GM12873 (cell line): Measurements from ENCODE around the gene LUC7L.

ENCODE experiments used
- TF ChIP-seq, protein P1 (sequence below): IDR thresholded peaks from 2 replicates; pipeline ENCODE4 v1.5.1; 2012; ENCODE audit warnings: low read depth, mild to moderate bottlenecking, moderate library complexity, low read length, control low read depth; ENCODE audit not compliant: insufficient read depth; ENCODE audit errors: missing control alignments

The LUC7L gene, protein sequence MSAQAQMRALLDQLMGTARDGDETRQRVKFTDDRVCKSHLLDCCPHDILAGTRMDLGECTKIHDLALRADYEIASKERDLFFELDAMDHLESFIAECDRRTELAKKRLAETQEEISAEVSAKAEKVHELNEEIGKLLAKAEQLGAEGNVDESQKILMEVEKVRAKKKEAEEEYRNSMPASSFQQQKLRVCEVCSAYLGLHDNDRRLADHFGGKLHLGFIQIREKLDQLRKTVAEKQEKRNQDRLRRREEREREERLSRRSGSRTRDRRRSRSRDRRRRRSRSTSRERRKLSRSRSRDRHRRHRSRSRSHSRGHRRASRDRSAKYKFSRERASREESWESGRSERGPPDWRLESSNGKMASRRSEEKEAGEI

DNA sequence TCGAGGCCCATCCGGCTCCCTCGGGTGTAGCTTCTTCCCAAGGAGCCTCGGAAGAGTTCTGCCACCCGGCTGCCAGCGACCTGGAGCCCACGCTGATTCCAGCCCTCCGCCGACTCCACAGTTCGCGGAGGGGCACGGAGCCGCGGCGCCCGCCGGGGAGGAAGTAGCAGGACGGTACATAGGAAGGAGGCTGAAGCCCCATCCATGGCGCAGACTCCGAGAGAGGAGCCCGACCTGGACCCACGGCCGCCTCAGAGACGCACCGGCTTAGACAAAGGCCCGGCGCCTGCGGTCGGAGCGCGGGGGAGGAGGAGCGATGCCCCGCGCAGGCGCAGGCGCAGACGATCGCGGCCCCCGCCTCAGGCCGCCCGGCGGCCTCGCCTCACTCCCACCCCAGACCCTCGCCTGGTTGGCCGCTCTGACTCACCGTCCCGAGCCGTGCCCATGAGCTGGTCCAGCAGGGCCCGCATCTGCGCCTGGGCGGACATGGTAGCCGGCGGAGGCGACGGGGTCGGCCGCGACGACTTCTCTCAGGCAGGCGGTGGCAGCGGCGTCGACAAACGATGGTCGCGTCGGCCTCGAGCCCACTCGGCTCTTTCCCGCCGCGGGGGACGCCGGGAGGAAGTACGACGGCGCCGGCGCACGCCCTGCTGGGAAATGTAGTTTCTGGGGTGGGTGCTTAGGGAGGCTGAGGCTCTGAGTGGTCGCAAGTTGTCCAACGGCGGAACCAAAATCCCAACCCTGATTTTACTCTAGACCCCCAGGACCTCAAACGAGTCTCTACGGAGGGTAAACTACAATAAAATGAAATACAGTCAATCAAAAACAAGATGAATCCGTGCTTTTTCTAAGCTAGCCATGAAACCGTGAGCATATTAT is at the start of gene LUC7L:
LUC7L (minus strand) TSS at position 598 of the 879 bp plus-strand sequence; CDS start at position 488, 110 bp downstream.
- TF ChIP-seq, protein P1, sequence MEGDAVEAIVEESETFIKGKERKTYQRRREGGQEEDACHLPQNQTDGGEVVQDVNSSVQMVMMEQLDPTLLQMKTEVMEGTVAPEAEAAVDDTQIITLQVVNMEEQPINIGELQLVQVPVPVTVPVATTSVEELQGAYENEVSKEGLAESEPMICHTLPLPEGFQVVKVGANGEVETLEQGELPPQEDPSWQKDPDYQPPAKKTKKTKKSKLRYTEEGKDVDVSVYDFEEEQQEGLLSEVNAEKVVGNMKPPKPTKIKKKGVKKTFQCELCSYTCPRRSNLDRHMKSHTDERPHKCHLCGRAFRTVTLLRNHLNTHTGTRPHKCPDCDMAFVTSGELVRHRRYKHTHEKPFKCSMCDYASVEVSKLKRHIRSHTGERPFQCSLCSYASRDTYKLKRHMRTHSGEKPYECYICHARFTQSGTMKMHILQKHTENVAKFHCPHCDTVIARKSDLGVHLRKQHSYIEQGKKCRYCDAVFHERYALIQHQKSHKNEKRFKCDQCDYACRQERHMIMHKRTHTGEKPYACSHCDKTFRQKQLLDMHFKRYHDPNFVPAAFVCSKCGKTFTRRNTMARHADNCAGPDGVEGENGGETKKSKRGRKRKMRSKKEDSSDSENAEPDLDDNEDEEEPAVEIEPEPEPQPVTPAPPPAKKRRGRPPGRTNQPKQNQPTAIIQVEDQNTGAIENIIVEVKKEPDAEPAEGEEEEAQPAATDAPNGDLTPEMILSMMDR, result no peak

DNA sequence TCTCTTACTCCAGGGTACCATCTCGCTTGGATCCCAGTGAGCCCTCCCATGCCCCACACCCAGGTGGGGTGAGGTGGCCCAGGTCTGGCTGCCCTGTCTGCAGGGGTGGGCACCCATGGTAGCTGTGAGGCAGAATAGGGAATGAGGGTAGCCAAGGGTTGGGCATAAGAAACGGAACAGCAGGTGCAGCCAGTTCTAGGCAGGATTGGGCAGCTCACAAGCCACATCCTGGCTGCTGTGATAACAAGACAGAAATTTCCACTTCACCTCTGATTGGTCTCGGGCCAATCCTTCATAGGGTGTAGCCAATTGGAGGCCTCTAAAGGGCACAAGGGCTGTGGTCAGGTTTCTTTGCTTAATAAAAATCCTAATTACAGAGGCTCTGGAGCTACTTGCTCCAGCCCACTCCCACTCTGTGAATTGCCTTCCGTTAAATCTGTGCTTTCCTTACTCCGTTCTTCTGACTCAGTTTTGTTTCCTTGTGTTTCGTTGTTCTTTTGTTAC is 49.7 kb upstream of the LUC7L start:
- TF ChIP-seq, protein P1, result no peak

DNA sequence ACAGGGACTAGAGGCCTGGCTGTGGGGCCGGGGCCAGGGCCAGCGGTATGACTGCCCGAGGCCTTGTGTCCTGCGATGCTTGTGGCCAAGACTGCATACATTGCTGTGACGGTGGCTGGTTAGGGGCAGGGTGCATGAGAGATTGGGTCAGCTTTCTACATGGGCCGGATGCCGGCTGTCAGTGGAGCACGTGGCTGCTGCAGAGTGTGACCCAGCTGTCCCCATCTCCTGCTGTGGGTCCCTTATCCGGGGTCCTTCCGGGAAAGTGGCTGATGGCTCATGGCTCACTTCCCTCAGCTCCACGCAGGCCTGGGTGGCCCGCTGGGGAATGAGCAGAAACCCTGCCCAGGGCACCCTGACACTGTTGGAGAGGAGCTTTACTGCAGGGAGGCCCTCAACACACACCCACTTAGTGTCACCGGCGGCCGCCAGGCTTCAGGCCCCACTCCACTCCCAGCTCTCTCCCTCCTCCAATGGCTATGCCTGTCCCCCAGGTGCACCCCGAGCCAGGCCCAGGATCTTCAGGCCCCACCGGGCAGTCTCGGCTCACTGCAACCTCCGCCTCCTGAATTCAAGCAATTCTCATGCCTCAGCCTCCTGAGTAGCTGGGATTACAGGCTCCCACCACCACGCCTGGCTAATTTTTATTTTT is 47.3 kb upstream of the LUC7L start:
- TF ChIP-seq, protein P1, result no peak

DNA sequence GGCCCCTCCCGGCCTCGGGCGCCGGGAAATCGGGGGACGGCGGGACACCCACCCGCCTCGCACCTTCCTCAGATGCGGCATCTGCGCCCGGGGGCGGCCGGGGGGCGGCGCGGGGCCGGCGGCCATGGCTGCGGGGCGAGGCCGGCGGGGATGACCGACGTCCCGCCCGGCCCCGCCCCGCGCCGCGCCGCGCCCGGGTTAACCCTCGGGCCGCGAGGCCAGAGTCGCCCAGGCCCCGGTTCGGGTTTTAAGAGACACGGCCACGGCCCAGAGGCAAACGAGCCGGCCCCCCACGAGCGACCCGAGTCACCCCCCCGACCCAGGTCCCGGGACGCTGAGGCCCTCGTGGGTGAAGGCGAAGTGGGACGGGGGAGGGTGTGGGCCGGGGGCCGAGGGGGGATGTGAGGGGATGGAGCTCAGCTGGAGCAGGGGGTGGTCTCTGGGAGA is 46.6 kb upstream of the LUC7L start, which contains the start of gene RGS11:
RGS11 (minus strand) TSS at position 159 of the 447 bp plus-strand sequence; CDS start at position 126, 33 bp downstream.
- TF ChIP-seq, protein P1, result no peak

DNA sequence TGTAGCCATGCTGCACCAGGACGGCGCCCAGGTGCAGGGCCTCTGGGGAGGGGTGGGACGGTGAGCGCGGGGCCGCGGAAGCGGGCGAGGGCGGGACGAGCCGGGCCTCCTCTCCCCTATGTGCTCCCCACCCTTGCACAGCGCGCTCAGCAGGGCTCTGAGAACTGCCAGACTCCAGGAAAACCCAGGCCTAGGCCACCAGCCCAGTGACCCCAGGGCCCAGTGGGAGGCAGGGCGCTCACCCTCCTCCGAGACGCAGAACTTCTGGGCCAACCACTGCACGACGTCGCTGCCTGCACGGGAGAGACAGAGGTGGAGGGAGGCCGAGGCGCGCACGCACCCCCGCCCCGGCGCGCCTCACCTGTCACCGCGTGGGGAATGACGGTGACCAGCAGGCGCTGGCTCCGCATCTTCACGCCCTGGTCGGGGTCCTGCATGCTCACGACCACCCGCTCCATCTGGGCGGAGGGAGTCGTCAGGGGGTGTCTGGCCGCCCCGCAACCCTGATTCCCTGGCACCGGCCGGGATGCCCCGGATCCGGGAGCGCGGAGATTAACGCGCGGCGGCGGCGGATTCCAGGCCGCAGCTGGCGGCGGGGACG is 45.9 kb upstream of the LUC7L start:
- TF ChIP-seq, protein P1, result no peak

DNA sequence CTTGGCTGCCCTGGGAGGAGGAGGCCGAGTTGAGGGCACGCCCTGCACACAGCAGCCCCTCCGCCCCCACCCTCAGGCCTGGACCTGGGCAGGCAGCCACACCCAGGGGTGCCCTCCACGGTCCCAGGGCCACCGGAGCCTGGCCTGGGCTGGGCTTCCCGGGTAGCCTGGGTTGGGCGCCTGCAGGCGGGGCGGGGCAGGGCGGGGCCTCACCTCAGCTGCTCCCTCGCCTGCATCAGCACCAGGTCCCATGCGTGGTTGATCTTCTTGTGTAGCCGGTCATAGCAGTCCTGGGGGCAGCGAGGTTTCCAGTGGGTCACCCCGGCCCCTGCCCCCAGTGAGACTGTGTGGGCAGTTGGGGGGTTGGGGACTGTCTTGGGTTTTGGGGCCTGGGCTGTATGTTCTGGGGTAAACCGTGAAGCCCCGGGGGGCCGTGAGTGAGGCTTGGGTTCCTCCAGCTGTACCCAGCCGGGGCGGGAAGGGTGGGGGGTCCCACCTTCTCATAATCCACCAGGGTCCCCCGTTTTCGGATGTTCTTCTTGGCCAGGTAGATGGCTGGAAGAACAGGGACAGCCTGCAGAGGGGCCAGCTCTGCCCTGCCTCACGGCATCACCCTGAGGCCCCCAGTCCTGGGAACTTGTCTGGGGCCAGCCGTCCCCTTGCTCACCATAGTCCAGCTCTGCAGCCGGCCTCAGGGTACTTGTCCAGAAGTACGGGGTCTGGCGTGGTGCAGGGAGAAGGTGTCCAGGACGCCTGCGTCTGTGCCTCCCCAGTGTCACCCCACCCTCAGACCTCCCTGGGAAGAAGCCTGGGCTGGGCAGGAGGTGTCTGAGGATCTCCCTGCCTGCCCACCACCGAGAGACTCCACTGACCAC is 44.5 kb upstream of the LUC7L start:
- TF ChIP-seq, protein P1, result no peak
